DOHH2 (cell line): Measurements from ENCODE around the gene MCF2L.

Source experiments
- CTCF ChIP-seq: fragments of 200-600 bp; sonication (generic); IDR thresholded peaks from one replicate; pipeline ENCODE4 v1.5.1; 2014; ENCODE audit warnings: antibody characterized with exemption, mild to moderate bottlenecking, low read depth, low read length; ENCODE audit not compliant: poor library complexity, severe bottlenecking
- EZH2phosphoT487 ChIP-seq: fragments of 200-600 bp; sonication (generic); IDR thresholded peaks from 2 replicates; pipeline ENCODE4 v1.6.1; 2017; ENCODE audit warnings: borderline replicate concordance, mild to moderate bottlenecking, antibody characterized with exemption, low read length, moderate library complexity, mixed read lengths

- TF ChIP-seq CTCF, result no peak
- TF ChIP-seq EZH2phosphoT487, result no peak
Measured at GRCh38 chr13:113059891-113060290, 90.9 kb downstream of the MCF2L start.
